A673 (cell line): ENCODE results near the gene GOLGA6D. TPM values are rescaled to one million over a fixed set of nuclear protein-coding genes. Genes with fewer than 3 reads are reported as not detected.
"Not testable (repeated sequence)": the region's sequence is repeated elsewhere in the genome, so short reads cannot be mapped to it uniquely, and the experiment has no call there.

Source experiments
- BruUV-seq: library from RNA; stranded (reverse); fragments of 400-500 nt; replicated peaks from 2 replicates; lab custom pipeline; 2021; lab: Mats Ljungman, UMichigan
- CTCF ChIA-PET: fragments of 300-600 bp; sonication (Branson Sonifier 250); formaldehyde crosslinking; loops from one replicate; lab custom pipeline; 2022; ENCODE audit warnings: antibody characterized with exemption; lab: Charles Lee
- POLR2A ChIA-PET: fragments of 300-600 bp; sonication (Branson Sonifier 250); formaldehyde crosslinking; loops from one replicate; lab custom pipeline; 2022; ENCODE audit warnings: antibody characterized with exemption; ENCODE audit not compliant: low non-redundant PET; lab: Charles Lee
- DNase-seq: peaks from one replicate; pipeline ENCODE4 v3.0.0-alpha.2; 2015; ENCODE audit warnings: low spot score
- H3K27ac ChIP-seq: fragments of 200-600 bp; sonication (generic); 2 replicates; pipeline ENCODE4 v1.5.1; 2016; ENCODE audit warnings: mixed run types, low read depth, mild to moderate bottlenecking, mixed read lengths, antibody characterized with exemption, low read length; ENCODE audit not compliant: poor library complexity, severe bottlenecking
- H3K27me3 ChIP-seq: fragments of 200-600 bp; sonication (generic); replicated peaks from 2 replicates; pipeline ENCODE4 v1.6.1; 2017; ENCODE audit warnings: mixed run types, low read depth, mild to moderate bottlenecking, mixed read lengths, antibody characterized with exemption, low read length; ENCODE audit not compliant: insufficient read depth, poor library complexity
- H3K36me3 ChIP-seq: fragments of 200-600 bp; sonication (generic); 2 replicates; pipeline ENCODE4 v1.6.1; 2016; ENCODE audit warnings: mixed run types, mild to moderate bottlenecking, mixed read lengths, antibody characterized with exemption, low read length; ENCODE audit not compliant: insufficient read depth, poor library complexity, severe bottlenecking
- H3K4me1 ChIP-seq: fragments of 200-600 bp; sonication (generic); 2 replicates; pipeline ENCODE4 v1.6.1; 2017; ENCODE audit warnings: mixed run types, mild to moderate bottlenecking, mixed read lengths, antibody characterized with exemption, low read length; ENCODE audit not compliant: insufficient read depth, poor library complexity, severe bottlenecking
- H3K4me3 ChIP-seq: fragments of 200-600 bp; sonication (generic); 2 replicates; pipeline ENCODE4 v1.5.1; 2016; ENCODE audit warnings: low read depth, mixed run types, mild to moderate bottlenecking, mixed read lengths, low read length; ENCODE audit not compliant: poor library complexity, severe bottlenecking
- H3K9me3 ChIP-seq: fragments of 200-600 bp; sonication (generic); 2 replicates; pipeline ENCODE4 v1.6.1; 2016; ENCODE audit warnings: mixed run types, low read depth, mild to moderate bottlenecking, mixed read lengths, antibody characterized with exemption, low read length; ENCODE audit not compliant: poor library complexity, severe bottlenecking
- CTCF ChIP-seq: fragments of 300-800, 200-600 bp; sonication (generic); conservative IDR thresholded peaks from 2 replicates; pipeline ENCODE4 v1.5.1; 2017; ENCODE audit warnings: low read depth, mild to moderate bottlenecking, antibody characterized with exemption, low read length, moderate library complexity, mixed read lengths
- EZH2 ChIP-seq: fragments of 200-600 bp; sonication (generic); IDR thresholded peaks from 2 replicates; pipeline ENCODE4 v1.6.1; 2017; ENCODE audit warnings: borderline replicate concordance, low read depth, mild to moderate bottlenecking, mixed read lengths, antibody characterized with exemption, low read length; ENCODE audit not compliant: poor library complexity, severe bottlenecking
- intact Hi-C: fragments of 100-400 bp; cut with micrococcal nuclease; formaldehyde crosslinking; loops from one replicate; pipeline ENCODE4 v1.10.0; 2022; ENCODE audit not compliant: unreplicated experiment
- total RNA-seq: library from RNA; stranded (reverse); gene quantifications from 2 replicates; pipeline ENCODE4 v1.2.3, GENCODE V29; 2021

GOLGA6D gene
- total RNA-seq, 1 experiment from 2014 or later = not detected

DNA sequence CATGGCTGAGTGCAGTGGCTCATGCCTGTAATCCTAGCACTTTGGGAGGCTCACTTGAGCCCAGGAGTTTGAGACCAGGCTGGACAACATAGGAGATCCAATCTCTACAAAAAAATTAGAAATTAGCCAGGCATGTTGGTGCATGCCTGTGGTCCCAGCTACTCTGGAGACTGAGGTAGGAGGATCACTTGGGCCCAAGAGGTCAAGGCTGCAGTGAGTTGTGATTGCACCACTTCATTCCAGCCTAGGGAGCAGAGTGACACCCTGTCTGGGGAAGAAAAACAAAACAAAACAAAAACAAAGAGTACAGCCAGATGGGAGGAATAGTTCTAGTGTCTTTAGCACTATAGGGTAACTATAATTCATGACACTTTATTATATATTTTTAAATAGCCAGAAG lies 27.1 kb downstream of the GOLGA6D start:
- POLR2A ChIA-PET = no interaction called here
- TF ChIP-seq EZH2 = no peak
- TF ChIP-seq CTCF = no peak
- H3K27ac ChIP-seq = no peak overlapping the region
- H3K4me3 ChIP-seq = no peak overlapping the region
- CTCF ChIA-PET = no interaction called here
- no TSS peak for BruUV-seq
- H3K27me3 ChIP-seq = no peaks in the 10 kb centered on the region
- intact Hi-C loops = no loop called here
- DNase-seq = no peak
- no peaks in the 10 kb centered on the region for H3K36me3 ChIP-seq
- H3K4me1 ChIP-seq = no peaks in the 10 kb centered on the region
- no peaks in the 10 kb centered on the region for H3K9me3 ChIP-seq

- H3K27me3 ChIP-seq, BruUV-seq, H3K36me3 ChIP-seq, POLR2A ChIA-PET, CTCF ChIA-PET, intact Hi-C loops, H3K9me3 ChIP-seq, DNase-seq, H3K4me3 ChIP-seq, H3K4me1 ChIP-seq, H3K27ac ChIP-seq: not testable (repeated sequence)
Measured at GRCh38 chr15:75312548-75312947, 29.9 kb downstream of the GOLGA6D start.

GRCh38 chr15:75313116-75313845 lies 30.6 kb downstream of the GOLGA6D start:
- Histone ChIP-seq H3K27ac (no peak overlapping the region), H3K4me3 (no peak overlapping the region), H3K27me3 (no peaks in the 10 kb centered on the region), H3K9me3 (no peaks in the 10 kb centered on the region), H3K4me1 (no peaks in the 10 kb centered on the region), H3K36me3 (no peaks in the 10 kb centered on the region)
- TF ChIP-seq CTCF (no peak), EZH2 (no peak)
- POLR2A ChIA-PET = no interaction called here
- intact Hi-C loops = no loop called here
- no peak for DNase-seq
- BruUV-seq = no TSS peak
- CTCF ChIA-PET = no interaction called here
